Activated CD4-positive, alpha-beta T cell treated with anti-CD3 and anti-CD28 coated beads, Interleukin-10, Interleukin-2, amounts not matched to agents 100 ng/mL and 50 ng/mL, durations not matched to agents 16 hours and 8 hours (primary cell): ENCODE measurements around the gene KCNMA1.

Experiments
- DNase-seq: peaks from one replicate; pipeline ENCODE4 v3.0.0-alpha.2; 2020

Gene KCNMA1

DNA sequence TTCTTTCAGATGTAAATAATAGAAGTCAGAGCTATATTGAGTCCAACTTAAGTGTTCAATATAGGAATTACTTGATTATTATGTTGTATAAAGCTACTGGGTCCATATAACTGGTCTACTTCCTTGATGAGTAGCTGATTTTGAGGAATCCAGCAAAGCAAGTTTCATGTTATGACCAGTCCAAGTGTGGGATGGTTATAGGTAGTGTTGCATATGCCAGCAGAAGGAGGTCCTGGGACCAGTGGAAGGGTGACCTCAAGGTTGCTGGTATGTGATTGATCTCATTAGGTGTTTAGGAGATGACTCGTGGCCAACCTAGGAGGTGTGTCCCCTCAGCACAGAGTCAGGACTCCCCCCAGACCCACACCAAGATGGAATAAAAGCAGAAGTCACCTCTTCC lies 551.5 kb downstream of the KCNMA1 start:
- DNase-seq: no peak

DNA sequence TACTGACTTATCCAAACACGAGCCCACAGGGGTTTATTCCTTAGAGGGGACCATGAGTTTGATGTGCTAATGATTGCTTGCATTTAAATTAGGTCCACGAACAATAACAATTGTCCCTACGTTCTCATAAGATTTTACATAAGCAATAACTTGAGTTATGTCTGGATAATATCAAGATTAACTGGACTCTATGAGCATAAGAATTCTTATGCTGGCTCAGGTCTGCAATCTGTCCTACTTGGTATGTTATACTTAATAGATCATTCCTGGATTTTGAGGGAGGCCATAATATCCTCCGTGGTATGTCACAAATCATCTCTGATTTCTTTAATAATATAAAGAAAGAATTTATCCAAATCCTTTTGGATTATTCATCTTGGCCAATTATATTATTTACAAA lies 552.3 kb downstream of the KCNMA1 start:
- DNase-seq: no peak

DNA sequence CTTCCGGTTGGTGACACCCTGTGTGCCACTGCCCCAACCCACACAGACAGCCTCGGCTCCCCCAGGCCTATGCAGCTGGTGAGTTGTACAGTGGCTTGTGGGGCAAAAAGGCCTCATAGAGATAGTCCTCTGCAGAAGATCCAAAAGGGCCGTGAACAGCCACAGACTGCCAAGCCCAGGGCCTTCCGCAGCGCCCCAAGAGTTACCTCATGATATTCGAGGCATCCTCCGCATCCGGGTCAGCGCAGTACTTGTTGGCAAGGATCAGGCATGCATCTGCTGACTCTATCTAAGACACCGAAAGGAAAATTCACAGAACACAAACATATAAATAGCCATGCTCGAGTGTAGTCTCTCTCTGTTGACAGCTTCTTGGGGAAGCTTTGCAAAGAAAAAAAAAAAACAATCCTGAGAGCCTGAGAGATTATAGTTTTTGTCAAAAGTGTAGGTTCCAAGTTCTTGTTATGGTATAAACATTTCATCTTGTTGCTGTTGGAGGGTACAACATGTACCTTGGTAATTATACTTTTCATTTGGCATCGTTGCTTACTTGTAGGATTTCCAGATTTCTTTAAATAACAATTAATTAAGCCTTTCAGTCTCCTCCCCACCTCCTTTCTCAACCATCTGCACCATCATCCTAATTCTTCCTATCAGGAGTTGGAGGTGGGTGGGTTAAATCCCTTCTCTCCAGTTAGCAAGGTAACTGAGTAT lies 553.0 kb downstream of the KCNMA1 start:
- no peak for DNase-seq

DNA sequence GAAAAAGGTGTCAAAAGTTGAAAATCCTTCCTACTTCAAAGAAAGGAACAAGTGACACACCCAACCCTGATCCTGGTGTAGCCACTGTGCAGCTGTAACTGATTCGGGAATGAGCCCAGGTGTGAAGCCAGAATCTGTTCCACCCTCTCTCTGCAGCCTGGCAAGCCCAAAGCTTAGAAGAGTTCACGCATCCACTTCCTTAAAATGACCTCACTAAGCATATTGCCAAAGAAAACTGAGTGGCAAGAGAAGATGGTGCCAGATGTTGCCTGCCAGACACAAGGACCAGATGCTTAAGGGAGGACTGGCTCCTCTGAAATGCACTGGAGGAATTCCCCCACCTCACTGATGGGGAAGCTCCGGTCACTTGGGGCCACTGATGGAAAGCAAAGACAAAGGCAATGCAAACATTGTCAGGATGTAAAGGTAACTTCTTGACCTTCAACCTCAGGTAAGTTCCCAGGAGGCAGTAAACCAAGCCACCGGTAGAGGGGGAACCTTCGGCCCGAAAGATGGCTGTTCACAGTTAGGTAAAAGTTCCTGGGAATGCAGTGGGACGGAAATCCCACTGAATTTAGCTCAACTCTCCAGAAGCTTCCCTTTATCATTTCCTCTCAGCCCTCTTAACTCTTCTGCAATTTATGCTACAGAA lies 554.9 kb downstream of the KCNMA1 start:
- no peak for DNase-seq

DNA sequence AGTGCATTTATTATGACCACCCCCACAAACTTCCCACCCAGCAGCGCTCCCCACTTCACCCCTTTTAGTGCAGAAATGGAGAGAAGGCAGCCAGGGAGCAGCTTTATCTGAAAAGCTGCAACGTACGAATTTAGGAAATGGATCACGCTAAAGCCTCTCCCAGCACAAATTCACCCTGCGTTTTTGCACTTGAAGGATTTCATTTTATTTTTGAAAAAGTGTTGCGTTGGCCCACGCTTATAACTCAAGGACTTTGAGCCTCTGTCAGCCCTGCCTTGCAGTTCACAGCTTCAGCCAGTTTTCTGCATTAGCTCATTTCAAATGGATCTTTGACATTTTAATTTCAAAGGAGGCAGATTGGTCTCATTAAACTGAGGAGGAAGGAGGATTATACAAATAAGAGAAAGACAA lies 556.1 kb downstream of the KCNMA1 start:
- DNase-seq: no peak

DNA sequence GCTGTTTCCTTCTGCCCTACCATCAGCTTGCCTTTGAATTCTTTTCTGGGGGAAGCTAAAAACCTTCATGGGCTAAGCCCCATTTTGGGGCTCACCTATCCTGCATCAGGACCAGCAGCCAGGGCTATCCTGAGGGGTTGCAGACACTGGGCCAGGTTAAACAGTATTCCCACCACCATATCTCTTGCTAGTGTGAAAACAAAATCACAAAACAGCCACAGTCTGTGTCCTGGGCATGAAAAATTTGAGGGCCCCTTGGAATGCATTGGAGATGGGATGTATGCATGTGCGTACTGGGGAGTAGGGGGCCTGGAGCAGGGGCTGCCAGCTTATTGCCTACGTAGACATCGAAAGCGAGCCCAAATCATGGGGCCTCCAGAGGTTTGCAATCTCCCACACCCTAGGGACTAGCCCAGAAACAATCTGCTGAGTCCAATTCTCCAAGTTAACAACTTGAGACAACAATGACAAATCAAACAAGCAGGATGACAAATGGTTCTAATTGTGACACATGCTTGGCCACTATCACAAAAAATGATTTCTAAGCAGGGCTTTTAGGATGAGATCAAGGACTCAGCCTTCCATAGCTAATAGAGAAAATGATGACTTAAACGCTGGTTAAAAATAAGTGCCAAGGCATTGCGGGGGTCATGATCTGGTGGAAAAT lies 557.1 kb downstream of the KCNMA1 start:
- no peak for DNase-seq

DNA sequence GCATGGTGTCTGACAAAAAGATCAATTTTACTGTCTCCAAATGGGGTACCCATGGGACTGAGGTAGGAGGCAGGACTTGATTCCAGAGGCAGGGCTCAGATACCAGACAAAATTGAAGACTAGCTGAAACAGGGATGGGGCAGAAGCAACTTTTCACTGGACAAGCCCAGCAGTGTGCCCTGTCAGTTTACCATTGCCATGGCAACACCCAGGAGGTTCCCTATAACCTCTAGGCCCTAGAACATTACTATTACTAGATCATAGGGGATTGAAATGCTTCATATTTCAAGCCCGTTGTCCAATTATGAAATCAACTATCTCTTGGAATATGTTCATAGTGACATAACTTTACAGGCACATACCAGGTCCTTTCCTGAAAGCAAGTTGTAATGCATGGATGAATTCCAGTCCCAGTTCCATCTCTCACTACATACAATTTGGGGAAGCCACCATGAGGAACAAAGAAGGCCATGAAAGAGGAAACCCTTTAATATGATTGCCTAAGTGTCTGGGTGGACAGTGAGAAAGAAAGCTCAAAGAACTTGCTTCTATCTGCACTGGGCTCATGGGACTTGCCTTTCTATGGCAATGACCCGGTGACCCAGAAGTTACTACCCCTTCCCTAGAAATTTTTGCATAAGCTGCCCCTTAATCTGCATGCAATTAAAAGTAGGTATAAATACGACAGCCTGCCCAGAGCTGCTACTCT lies 557.9 kb downstream of the KCNMA1 start:
- DNase-seq: no peak

DNA sequence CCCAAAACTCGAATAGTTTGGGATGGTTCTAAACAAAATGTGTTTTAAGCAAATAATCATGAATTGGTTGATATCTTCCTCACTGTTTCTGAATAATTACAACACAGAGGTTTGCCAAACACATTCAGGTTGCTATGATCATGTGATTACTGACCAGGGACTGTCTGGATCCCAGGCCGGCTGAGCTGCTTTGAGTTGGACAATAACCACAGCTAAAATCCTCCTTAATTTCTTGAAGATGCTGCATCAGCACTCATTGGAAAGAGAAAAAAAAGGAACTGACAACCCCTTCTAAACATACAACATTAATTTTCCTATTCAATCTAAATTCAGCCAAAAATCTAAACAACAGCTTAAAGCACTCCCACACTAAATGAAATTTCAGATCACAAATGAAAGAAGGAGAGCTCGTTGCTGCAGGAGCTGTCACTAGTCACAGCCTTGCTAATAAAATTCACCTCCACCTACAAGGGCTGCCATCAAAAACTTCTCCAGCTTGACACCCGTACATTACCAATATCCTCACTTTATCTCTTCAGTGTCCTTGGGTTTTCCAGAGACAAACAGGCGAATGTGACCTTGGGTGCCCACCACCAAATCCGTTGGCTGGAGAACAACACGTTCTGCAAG lies 560.2 kb downstream of the KCNMA1 start:
- no peak for DNase-seq

DNA sequence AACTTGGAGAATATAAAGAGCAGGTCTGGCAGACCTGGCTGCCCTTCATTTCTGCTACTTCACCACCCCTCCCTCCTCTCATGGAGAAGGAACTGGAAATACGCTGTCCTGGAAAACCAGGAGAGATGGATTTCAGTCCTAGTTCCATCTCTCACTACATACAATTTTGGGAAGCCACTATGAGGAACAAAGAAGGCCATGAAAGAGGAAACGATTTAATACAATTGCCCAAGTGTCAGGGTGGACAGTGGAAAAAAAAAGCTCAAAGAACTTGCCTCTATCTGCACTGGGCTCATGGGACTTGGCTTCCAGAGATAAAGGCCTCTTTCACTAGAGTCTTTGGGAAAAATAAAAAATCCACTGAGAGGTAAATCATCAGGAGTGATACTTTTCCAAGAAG lies 561.7 kb downstream of the KCNMA1 start:
- DNase-seq: no peak

DNA sequence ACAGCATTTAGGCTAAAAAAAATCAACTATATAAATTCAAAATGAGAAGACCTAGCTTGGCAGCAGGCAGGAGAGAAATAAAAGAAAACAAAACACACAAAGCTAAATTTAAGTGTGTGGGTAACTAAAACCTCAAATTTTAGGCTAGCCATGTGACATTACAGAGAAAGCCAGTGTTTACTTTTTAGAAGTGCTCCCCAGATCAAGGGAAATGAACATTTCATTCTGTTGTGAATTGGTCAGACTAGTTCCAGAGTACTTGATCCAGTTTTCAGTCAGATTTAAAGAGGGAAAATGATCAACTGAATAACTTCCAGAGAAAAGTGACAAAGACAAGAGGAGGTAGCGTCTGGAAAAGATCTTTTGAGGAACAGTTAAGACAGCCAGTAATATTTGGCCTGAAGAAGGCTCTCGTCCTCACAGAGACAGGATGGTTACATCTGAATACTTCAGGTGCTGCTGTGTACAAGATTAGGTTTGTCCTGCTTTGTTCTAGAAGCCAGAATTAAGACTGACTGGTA lies 563.4 kb downstream of the KCNMA1 start:
- no peak for DNase-seq

DNA sequence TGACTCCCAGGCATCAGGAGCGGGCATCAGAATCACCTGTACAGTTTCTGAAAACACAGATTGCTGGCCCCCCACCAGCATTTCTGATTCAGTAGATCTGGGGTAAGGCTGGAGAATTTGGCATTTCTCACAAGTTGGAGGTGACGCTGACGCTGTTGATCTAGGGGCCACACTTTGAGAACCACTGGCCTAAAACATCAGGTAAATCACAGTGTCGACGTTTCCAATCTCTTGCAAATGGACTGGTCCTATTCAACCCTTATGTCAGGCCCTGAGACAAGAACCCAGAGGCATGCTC lies 564.0 kb downstream of the KCNMA1 start:
- DNase-seq: no peak

DNA sequence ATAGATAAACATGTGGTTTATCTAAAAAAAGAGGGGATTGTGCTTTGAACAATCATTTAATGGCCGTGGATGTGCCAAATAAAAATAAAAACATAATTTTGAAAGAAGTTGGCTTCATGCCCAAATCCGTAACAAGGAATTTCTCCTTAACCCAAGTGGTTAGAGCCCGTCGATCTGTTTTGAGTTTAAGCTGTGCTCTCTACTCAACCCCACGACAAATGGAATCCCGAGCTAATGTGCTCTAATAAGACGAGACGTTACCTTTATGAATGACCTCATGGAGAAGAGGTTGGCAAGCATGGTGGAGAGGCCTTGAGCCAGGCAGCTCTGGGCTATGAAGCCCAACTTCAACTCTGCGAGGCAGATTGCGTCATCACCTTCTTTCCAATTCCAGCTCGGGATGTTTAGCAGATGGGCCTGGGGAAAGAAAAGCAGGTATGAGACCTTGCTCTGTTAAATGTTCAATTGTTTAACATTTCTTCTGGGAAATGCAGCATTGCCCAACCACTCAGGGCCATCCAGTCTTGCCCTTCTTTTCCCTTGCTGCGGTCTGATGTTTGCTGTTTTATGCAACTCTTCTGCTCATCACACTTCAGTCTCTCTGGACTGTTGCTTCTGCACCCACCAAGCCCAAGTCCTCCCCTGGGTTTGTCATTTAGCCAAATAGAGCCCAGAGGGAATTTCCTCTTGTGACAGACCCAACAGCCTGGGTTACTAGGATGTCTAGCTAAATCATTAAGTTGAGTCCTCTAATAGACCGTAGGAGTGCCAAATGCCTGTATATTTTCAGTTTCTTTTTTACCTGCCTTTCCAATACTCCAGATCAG lies 564.6 kb downstream of the KCNMA1 start:
- no peak for DNase-seq

DNA sequence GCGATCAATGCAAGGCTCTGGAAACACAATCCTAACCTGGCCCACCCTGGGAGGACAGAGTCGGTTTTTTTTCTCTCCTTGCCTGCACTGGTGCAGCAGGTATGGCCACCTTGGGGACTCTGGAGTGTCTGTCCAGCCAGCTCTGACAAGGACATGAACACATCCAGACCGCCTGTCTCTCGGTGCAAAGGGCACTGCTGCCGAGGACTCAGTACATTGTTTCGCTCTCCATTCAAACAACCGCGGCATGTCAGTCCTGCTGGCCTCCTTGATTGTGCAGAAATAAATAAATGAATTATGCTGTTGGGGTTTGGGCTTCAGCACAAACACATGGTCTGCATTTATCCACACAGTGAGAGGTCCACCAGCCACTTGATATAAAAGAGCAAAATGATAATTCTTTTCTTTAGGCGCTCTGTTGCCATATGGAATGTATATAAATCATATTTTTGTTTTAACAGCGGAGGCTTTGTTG lies 565.2 kb downstream of the KCNMA1 start:
- no peak for DNase-seq

DNA sequence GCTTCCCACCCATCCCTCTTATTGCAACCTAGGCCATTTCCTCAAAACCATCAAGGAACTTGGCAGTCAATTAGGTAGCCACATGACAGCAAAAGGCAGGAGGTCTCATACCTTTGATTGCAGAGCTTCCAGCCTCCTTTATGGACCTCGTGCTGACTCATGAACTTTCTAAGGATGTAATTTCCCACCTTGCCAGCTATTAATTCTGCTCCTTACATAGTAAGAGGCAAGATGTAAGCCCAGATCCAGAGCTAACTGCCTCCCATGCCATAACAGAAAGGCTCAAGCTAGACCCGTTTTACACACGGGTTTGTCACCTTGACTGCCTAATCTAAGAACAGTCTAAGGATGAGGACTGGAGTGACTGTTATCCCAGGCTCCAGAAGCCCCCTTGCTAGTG lies 565.7 kb downstream of the KCNMA1 start:
- DNase-seq: no peak

DNA sequence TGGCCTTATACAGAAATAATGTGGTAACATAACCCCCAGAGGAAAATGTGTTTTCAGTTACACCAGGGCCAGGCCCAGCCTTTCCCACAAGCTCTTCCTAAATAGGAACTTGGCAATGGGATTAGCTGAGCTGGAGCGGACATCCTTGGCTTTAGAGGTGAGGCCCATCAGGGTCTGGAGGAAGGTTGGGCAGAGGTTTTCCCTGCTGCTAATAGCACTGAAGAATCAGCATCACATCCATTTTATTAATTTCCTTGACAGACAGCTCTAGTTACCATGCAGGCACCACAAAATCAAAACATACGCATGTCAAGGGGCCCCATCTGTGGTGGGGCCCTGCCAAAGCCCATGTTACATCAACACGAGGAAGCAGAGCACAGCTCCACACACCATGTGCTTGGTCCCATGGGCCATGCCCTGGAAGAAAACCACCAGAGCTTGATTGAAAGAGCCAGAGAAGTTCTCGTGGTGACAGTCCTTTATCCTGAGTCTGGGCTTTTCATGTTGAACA lies 566.6 kb downstream of the KCNMA1 start:
- no peak for DNase-seq

DNA sequence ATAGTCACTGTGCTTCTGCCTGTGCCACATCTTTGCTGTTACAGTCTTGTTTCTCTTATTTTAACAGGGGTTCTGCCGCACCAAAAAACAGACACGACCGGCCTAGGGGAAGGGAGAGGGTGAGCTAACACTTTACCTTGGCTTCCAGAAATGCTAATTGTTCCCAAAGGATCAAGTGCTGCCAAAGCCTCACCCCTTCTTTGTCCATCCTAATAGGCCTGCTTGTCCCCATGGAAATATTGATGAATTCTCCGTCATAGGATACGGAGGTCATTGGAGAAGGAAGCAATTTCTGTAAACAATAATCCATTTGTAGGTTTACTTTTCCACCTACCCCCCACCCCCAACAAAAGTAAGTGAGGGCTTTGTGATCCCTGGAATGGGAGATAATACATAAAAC lies 567.3 kb downstream of the KCNMA1 start:
- no peak for DNase-seq

DNA sequence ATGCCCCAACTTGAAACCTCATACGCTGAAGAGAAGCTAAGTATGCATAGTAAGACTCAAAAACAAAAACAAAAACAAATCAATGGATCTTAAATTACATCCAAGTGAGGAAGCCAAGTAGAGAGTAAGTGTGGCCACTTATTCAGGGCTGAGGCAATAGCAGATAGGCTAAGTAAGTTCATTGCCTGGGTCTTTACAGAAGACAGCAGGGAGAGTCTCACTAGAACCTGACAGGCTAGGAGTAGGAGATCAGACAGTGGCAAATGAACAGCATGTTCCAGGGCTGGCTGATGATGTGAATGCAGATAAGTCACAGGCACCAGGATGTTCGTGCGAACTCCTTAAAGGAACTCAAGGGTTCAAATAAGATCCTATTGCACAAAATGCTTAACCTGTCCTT lies 568.6 kb downstream of the KCNMA1 start:
- no peak for DNase-seq

DNA sequence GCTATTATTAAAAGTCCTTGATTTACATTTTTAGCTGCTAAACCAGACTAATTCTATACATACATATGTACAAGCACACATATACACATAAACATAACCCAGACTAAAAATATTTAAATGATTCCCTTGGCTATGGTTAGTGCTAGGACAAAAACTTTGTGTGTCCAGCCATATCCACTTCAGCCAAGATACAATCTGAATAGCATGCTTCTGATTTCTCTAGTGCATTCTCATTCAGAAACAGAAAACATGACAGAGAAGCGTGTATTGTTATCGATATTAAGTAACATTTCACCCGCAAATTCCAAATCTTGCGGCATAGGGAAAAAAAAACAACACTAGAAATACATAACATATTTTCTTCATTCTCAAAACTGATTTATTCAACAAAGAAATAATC lies 569.3 kb downstream of the KCNMA1 start:
- DNase-seq: no peak

DNA sequence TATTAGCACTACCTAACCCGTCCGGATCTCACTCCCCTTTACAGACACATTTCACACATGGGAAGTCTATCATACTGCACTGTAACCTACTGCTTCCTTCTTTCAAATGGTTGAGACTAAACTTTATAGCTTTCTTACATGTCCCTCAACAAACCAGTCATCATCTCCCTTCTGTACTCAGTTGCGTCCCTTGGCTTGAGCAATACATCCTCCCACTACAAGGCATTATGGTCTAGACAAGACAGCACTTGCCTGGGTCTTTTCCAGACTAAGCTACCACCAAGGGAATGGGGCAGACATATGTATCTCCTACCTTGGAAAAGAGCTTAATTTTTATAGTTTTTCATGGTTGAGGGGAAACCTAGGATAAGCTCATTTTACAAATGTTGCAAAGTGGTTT lies 575.2 kb downstream of the KCNMA1 start:
- no peak for DNase-seq

DNA sequence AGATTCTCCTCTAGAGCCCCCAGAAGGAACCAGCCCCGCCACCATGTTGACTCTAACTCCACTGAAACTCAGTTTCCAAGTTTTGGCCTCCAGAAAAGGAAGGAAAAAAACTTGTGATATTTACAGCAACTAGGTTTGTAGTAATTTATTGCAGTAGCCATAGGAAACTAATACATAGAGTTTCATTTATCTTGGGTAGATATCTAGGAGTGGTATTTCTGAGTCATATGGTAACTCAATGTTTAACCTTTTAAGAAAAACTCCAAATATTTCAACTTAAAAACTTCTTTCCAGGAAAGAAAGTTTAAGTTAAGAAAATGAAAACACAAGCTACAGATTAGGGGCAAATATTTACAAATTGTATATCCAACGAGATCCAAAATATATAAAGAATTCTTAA lies 576.7 kb downstream of the KCNMA1 start:
- DNase-seq: no peak

DNA sequence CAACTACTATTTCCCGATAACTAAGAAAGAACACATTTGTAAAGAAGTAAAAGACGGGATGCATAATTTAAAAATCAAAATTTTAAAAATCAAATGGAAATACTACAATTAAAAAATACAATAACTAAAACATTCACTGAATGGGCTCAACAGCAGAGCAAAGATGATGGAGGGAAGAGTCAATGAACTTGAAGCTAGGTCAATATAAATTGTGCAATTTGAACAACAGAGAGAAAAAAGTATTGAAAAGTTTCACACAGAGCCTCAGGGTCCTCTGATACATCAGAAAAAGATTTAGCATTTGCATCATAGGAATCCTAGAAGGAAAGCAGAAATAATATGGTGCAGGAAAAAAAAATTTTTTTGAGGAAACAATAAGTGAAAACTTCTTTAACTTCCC lies 581.0 kb downstream of the KCNMA1 start:
- no peak for DNase-seq

DNA sequence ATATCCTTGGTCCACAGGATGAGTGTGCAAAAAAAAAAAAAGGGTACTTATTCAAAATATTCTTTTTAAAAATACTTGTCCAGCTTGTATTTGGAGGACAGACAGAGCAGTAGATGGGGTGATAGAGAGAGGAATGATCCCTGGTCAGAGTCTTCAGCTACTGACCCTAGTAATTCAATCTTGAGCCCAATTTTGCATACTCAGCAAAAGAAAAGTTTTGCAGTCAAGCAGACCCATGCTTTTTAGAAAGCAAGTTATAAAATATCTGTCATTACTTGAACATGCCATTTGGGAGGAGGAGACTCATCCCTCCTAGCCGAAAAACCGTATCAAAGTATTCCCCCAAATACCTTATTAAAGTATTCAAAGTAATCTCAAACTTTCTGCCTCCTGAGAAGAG lies 585.0 kb downstream of the KCNMA1 start:
- no peak for DNase-seq
